NK-92 treated with Interleukin-12 subunit alpha and Interleukin-12 subunit beta, amount 100 ng/mL, for 24 hours (cell line): ENCODE measurements around the gene RGS2.

Source experiments
- DNase-seq: peaks from one replicate; lab custom pipeline; 2025; lab: John Stamatoyannopoulos, UW

Gene RGS2

DNA sequence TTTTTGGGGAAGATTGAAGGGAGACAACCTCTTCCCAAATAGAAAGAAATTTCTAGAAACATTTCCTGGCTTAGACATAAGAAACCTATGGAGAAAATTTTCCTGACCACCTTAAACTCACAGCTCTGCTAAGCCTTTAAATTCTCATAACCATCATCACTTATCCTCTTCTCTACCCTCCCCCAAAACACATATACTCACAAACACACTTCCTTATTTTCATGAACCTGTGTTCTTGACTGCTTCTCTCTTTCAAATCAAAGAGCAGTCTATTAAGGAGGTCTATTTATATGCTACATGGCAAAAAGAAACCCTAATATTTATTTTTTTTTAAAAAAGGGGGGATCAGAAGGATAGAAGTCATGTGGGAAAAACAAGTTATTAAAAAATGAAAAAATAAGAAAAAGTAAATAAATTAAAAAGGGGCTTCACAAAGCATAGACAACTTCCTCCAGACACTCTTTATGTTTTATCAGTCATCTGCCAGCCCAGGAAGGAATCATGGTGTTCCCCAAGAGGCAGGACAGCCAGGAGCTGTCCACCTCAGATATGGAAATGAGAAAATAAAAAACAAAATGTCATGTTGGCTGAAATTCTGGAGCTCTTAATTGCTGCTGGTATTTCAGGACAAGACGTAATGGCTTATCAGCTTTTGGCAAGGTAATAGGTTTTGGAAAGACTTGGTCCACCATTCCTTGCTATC lies 12.8 kb upstream of the RGS2 start:
- no peak for DNase-seq

DNA sequence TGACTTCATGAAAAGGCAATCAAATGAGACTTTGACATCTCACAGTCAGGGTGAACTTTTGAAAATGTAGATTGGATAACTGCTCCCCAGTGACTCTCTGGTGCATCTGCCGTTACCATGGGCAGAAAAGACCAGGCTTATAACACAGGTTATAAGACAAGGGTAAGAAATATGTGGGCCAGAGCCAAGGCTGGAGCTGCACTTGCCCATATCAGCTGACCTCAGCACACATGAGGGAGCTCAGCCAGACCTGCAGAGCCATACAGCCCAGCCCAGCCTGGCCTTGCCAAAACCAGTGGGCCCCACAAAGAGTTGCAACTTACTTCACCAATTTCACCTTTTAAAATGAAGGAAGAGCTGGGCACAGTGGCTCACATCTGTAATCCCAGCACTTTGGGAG lies 11.7 kb upstream of the RGS2 start:
- DNase-seq = no peak

DNA sequence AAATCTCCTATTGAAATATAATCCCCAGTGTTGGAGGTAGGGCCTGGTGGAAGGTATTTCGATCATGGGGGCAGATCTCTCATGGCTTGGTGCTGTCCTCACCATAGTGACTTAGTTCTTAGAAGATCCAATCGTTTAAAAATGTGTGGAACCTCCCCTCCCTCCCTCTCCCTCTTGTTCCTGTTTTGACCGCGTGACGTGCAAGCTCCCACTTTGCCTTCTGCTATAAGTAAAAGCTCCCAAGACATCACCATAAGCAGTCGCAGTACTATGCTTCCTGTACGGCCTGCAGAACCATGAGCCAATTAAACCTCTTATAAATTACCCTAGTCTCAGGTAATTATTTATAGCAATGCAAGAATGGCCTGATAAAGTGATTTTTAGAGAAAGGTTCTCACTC lies 10.9 kb upstream of the RGS2 start:
- DNase-seq = no peak

DNA sequence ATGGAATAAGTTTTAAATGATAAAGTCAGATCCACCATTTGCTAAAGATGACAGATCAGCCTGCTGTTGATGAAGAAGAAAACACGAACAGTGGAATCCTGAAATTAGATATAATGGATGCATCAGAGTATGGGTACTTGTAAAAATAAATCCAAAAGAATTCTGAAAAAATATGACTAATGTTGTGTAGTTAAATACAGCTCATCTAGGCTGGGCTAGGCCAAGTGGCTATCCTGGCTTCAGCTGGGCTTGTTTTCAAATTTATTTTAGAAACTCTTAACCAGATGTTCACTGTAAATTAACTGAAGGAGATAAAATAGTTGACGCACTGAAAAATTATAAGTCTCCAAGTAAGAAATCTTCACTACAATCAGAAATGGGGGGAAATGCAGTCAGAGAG lies 7.4 kb upstream of the RGS2 start:
- DNase-seq = no peak

DNA sequence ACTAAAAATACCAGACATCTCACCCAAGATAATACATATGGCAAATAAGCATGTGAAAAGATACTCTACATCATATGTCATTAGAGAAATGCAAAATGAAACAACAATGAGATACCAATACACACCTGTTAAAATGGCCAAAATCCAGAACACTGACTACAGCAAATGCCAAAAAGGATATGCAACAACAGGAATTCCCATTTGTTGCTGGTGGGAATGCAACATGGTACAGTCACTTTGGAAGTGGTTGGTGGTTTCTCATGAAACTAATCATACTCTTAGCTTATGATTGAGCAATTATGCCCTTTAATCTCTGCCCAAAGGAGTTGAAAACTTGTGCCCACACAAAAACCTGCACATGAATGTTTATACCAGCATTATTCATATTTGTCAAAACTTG lies 6.4 kb upstream of the RGS2 start:
- no peak for DNase-seq

DNA sequence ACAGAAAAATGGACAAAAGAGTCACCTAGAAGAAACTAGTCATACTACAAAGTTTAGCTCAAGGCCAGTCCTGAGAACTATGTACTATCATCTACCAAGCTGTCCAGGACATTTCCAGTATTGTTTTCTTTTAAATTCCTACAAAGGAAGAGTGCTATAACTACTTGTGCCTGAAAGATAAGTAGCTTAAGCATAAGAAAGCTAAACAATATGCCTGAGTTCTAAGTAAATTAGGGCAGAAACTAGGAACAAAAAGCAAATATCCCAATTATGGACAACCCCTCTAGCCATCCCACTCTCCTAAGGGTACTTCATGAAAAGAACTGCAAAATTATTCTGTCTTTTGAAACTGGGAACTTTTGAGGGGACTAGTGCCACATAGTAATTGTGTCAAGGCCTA lies 5.3 kb upstream of the RGS2 start:
- DNase-seq = no peak

DNA sequence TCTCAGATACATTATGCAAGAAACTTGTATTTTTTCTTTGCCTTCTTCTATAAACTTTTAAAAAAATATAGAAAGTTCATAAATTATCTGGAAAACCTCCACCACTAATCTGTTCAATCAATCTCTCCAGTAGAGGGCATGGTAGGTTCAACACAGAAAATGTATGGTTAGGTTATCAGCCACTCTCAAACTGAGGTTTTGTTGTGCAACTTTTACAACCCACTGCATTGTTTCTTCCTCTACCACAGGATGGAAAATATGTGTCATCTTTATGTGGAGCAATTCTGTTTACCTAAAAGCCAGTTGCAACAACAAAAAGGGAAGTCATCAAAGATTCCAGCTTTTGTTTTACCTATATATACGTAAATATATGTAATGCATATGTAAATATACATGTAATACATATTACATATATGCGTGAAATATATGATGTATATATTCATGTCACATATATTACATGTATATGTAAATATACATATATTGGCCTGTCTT lies 3.0 kb upstream of the RGS2 start:
- DNase-seq = no peak

DNA sequence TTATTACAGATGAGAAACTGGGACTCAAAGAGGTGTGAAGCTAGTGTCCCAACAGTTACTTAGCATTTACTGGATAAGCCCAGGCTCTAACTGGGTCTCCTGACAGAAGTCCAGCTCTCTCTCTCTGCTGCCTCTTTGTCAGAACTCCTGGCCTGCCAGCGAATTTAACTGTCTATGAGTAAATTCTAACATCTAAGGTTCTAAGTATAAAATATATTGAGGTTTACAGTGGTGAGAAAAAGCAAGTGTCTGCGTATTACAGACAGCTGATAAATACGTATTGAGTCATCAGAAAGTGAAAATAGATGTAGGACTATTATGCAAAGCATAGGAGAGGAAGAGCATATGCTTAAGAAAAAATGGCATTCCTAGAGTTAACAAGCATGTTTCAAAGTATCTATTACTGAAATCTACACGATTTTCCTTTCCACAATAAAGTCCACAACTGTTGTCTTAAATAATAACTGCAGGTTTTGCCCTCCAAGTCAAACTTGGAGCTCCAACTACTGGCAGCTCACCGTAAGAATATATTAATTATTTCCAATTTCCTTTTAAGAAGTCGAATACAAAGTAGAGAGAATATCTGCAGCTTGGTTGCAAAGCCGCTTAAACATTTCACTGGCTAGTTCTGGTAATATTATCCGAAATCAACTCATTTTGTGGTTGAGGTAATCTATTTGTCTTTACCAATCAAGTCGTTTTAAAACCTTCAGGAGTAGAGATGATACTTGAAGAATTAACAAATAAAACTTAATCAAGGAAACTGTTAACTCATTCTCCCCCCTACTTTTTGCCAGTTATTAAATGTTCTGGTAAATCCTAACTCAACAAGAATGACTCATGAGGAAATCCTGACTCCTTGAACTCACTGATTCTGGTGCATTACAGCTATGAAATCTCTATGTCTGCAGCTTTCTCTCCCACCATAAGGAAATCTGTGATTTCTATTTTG lies 1.4 kb upstream of the RGS2 start:
- no peak for DNase-seq

DNA sequence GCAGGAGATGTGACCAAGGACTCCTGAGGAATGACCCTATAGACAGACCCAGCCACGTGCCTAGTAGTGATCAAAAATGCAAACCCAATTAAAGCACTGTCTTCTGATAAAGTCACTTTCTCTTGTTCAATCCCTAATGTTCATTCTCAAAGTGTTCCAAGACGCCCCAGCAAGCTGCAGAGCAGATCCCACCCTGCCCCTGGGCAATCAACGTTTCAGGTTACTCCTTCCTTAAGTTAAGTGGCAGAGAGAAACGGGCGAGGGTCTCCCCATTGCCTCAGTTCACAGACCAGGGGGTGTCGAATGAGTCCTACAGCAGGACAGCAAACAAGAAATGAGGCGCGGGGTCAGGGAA lies 699 bp upstream of the RGS2 start:
- DNase-seq = no peak

DNA sequence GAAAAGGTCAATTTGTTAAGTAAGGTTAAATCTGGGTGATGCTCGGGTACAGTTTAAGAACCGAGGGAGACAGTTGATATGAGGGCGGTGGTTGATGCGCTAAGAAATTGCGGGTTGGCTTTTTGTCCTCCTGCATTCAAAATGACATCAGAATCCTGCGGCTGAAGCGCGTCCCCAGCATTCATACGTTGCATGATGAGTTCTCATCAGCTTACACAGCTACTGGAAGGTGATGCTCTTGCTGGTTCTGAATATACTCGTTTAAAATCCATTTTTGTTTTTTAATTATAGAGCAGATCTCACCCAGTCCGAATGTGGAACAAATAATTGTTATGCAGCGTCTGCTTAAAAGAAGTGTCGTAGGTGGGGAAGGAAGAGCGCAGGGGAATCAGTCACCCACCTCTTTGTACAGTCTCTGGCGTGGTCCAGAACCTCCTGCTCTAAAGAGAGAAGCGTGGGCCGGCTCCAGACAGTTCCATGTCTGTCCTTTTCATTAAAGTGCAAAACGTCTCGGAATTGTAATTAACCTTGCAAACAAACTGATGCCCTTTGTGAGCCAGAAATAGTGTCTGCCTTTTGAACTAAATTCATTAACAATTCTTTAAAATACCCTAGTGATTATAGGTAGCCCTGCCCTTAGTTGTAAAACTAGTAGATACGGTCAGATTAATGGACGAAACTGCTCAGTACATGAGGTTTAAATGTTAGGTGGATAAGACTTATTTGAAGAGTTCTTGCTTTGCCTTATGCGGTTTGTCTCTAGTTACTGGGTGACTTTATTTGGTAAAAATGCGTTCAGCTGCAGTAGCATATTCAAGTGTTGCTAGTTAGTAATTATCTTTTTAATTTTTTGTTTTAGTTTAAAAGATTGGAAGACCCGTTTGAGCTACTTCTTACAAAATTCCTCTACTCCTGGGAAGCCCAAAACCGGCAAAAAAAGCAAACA lies 741 bp downstream of the RGS2 start:
- no peak for DNase-seq

DNA sequence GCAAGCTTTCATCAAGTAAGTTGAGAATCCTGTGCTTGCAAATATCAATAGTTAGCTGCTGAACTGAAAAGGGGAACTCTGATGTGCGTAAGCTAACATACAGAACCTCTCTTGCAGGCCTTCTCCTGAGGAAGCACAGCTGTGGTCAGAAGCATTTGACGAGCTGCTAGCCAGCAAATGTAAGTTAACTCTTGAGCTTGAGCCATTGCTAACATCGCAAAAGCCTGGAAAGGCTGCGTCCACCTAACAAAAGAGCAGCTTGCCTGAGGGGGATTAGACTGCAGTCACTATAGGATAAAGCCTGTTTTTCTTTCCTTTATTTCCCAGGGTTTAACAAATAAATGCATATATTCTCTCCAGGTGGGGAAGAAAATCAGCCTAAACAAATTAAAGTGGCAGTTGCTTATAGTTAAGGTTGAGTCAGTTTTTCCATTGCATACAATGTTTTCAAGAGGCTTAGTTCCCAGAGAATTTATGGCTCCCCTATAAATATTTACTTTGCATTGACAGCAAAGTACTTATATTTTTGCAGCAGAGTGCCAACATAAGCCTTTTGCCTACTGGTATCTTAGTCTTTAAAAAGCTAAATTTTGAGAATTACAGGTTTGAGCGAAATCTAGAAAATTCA lies 1.5 kb downstream of the RGS2 start:
- DNase-seq = no peak

DNA sequence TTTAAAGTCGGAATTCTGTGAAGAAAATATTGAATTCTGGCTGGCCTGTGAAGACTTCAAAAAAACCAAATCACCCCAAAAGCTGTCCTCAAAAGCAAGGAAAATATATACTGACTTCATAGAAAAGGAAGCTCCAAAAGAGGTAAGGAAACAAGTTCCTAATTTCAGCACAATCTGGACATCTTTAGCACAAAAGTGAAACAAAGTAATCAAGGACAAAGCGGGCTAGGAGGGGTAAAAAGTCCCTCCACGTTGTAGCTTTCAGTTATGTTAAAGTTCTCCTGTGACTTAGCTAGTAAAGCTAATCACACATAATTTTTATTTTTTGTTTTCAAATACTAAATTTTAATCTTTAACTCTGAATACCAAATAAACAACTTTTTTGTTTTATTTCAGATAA lies 2.2 kb downstream of the RGS2 start:
- no peak for DNase-seq

DNA sequence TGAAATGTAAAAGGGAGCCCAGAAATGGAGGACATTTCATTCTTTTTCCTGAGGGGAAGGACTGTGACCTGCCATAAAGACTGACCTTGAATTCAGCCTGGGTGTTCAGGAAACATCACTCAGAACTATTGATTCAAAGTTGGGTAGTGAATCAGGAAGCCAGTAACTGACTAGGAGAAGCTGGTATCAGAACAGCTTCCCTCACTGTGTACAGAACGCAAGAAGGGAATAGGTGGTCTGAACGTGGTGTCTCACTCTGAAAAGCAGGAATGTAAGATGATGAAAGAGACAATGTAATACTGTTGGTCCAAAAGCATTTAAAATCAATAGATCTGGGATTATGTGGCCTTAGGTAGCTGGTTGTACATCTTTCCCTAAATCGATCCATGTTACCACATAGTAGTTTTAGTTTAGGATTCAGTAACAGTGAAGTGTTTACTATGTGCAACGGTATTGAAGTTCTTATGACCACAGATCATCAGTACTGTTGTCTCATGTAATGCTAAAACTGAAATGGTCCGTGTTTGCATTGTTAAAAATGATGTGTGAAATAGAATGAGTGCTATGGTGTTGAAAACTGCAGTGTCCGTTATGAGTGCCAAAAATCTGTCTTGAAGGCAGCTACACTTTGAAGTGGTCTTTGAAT lies 2.9 kb downstream of the RGS2 start:
- no peak for DNase-seq

DNA sequence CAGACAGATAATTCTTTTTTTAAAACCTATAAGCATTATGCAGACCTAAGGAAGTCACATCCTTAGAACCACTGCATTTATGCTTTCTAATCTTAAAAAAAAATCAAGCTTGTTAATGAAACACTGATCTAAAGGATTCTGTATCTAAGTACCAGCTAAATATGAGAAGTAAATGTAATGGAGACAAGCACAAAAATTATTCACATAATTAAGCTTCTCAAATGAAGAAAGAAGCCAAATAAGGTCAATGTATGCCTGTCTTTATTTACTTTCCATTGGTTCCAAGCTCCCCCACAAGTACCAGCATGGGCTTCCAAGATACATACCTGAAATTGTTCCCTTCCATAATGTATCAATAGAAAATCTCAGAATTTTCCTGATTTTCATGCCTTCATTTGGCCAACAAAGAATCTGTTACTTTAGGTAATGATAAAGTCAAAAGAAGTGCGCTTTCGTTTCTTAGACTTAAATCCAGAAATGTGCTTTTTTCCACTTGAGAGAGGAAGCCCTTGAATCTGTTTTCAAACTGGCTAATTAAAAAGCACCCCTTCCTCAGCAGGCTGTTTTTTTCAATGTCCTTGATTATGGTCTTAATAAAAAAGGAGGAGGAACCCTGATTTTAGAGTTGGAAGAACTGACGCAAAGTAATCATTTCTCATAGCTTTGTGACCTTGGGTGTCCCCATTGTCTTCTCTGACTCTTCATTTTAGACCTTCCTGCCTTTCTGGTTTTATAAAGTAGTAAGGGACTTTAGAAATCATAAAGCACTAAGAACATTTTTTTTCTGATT lies 3.8 kb downstream of the RGS2 start:
- DNase-seq = no peak

DNA sequence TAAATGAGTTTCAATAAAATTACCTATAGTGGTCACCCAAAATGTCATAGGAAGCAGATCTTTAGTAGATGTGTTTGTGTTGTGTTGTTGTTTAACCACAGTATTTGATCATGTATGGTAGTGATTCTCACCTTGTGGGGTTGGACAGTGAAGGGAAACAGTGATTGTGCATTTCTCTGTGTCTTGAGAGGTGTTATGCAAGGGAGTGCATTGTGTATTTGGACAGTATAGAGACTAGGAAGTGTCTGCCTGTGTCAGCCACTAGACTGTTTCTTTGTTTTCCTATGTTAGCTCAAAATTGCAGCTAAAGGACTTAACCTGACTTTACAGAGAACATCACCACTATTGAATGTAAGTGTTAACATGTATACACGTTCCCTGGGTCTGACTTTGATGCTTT lies 6.0 kb downstream of the RGS2 start:
- no peak for DNase-seq

DNA sequence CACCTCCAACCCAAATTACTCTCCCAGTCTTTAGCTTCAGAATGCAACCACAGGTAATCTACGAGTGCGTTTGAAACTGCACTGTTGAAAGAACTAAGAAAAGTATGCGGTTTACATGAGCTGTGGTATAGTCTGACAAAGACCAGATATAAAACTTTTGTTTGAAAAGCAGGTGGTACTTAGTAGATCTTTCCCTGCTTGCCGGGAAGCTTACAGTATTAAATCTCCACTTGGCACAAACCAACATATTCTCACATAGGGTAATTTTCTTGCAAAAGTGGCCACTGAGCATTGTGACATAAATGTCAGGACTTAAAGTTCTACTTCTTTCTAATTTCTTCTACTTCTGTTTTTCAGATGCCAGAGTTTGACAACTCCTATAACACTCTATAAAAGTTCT lies 8.4 kb downstream of the RGS2 start:
- no peak for DNase-seq

DNA sequence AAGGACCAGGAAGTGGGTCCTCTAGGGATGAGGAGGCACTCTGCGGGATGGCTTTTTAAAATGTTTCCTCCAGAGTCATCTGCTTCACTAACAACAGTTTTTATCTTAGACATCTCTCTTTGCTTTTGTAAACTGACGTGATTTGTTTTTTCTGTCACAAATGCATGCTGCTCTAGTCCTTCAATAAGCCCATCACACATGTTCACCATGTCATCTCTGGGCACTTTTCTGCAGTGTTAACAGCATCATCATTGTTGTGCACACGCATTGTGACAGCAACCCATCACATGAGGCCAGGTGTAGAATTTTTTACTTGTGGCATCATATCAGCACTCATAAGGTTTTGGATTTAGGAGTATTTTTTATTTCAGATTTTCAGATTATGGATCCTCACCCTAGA lies 12.5 kb downstream of the RGS2 start:
- no peak for DNase-seq

DNA sequence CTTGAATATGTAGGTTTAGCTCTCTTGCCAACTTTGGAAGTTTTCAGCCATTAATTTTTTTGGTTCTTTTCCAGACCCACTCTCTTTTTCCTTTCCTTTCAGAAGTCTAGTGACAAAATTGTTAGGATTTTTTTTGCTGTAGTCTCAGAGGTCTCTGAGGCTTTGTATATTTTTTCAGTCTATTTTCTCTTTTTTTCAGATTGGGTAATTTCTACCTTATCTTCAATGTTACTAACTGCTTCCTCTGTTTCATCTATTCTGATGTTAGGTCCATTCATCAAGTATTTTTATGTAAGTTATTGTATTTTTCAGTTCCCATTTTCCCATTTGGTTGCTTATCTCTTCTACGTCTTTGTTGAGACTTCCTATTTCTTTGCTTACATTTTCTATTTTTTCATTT lies 15.7 kb downstream of the RGS2 start:
- DNase-seq = no peak

DNA sequence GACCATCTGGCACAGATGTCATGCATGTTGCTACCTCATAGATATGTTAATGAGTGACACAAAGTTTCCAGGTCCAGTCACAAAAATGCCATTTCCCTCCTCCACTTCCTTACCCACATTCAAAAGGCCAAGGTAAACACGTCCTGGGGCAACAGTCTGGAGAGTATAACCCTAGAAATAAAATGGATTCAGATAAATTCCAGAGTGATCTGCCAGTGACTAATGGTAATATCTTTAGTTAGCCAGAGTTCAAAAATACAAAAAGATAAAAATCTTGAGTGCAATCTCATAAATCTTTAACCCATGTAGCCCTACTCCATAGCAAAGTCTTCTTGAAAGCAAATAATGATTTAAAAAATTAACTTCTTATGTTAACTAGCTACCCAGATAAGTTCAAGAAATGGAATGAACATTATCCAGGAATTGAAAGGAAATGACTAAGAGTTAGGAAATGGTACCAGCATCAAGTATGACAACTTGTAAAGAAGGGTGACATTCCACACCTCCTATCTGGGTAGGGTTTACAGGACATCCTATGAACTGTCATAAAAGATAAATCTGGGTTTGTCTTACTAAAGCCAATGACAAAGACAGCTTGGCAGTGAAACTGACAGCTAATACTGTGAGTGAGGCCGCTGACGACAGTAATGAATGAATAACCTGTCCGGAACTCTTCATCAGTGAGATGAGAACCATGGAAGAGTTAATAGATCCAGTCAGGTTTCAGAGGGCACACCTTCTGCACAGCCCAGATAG lies 18.1 kb downstream of the RGS2 start:
- no peak for DNase-seq
